ENCODE measurements around the gene SLC41A1.

SLC41A1 gene

DNA sequence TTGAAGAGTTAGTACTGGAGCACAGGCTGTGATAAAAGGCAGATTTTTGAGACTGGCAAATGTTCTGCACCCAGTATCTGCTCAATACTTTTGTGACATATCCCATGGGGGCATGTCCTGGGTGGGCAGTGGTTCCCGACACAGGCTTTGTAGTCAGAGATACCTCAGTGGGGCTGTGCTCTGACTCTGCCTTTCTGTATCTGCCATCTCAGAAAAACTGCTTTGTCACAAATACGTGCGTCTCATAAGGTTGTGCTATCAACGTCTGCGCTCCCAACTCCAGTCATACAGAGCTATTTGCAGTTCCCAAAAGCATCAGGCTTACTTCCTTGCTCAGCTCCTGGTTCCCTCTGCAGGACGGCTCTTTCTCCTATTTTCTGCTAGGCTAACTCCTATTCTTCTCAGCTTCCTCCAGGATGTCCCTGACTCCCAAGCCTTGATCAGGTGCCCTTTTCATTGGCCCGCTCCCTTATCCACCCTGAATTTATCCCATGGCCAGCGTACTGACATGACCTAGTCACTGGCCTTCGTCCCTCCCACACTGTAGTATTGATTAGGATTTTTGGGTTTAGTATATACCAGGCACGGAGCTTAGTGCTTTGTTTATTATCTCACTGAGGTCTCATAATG is 25.6 kb downstream of the SLC41A1 start:
- no peak for DNase-seq (ENCODE audit: low spot score)

- no peak for DNase-seq (ENCODE audit: low spot score)
Measured at GRCh38 chr1:205786601-205787000, 26.4 kb downstream of the SLC41A1 start.

DNA sequence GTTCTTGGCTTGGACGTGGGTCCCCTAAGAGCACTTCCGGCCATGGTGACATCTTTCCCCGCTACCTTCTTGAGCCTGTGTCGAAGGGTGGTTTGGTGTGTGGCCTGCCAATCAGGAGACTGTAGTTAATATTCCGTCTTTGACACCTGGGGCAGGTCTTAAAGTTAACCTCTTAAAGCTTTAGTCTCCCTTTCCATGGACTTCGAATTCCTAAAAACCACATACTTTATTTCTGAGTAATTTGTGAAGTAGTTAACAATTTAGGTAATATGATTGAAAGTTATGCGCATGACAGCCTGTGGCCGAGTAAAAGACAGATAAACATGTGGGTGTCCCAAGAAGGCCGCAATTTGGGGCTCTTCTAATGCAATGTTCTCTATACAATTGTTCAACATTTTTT is 27.6 kb downstream of the SLC41A1 start:
- DNase-seq (ENCODE audit: low spot score): no peak

DNA sequence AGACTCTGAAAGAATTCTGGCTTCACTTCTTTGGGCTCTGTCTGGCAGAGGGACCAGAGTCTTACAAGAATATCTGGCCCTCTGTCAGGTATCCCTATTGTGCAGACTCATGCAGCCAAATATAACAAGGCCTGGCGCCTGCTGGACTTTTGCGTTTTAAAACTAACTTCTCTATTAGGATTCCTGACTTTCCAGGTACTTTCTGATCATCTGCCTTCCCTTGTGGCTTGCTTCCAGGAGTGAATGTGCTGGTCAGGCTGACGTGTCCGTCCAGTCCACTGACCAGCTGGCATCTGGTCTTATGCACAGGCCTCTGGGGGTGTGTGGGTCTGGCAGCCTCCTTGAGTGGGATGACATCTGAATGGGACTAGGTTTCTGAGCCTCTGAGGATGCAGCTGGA is 29.1 kb downstream of the SLC41A1 start:
- DNase-seq (ENCODE audit: low spot score): no peak

GRCh38 chr1:205783433-205783795 is 29.6 kb downstream of the SLC41A1 start:
- DNase-seq (ENCODE audit: low spot score): no peak

DNA sequence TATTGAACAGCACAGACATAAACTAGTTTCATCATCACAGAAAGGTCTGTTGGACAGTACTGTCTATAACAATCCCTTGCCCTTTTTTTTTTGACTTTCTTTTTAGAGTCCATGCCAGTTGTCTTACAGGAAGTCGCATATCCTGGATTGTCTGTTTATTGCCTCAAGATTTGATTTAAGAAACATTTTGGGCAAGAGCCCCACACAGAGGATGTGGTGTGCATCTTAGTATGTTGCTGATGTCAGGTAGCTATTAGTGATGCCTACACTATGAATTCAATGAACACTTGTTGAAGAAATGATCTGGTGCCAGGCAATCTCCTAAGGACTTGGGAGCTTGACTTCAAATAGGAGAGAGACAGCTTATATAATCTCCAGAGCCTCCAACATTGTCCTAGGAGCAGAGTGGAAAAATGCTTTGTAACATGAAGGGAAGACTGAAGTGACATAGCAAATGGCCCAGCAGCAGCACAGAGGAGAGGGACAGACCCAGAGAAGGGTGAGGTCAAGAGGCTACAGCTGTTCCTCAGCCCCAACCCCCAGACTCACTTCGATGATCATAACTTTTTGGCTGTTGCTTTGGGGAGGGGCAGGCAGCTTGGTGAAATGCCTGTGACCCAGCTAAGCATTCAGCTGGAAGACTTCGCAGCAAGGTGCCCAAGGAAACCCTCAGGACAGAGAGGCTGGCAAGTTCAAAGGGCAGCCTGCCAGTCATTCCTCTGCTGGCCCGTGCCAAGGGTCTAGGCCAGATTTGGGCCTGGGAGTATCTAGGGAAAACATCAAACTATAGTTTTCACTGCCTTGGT is 30.2 kb downstream of the SLC41A1 start:
- DNase-seq (ENCODE audit: low spot score): no peak

- no peak for DNase-seq (ENCODE audit: low spot score)
Measured at GRCh38 chr1:205780335-205780734, 32.7 kb downstream of the SLC41A1 start.

GRCh38 chr1:205777994-205778393 is 35.0 kb downstream of the SLC41A1 start:
- no peak for DNase-seq (ENCODE audit: low spot score)

GRCh38 chr1:205775717-205776056 is 37.3 kb downstream of the SLC41A1 start:
- DNase-seq (ENCODE audit: low spot score): peak; percentile 18

DNA sequence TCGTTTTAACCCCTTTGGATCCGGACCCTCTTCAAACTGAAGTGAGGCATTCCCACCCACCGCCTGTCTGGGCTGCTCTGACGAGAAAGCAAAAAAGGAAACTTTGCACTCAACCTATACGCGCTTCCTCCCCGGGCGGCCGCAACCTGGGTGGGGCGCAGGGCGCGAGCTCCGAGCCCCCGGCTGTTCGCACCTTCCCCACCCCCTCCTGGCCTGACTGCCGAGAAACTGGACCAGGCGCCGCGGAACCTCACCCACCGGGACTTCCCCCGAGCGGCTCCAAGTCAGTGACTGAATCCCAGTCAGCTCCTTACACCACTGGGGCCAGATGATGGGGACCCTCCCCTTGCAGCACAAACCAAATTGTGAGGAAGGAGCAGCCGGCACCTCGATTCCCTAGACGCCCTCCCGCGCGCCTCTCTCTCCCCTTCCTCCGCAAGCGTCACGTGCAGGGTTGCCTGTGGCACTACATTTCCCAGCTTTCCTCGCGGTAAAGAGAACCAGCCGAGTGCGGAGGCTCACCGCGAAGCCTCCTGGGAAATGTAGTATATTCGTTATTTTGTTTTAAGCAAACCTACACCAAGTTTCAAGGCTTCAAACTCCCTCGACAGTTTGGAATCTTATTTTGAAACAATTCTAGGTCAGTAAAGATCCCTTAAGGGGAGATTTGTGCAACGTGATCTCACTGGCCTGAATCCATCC is 37.8 kb downstream of the SLC41A1 start, which contains the start of gene RAB29:
Gene RAB29 (minus strand): TSS at position 468 of the 702 bp plus-strand sequence. CDS start 526 bp downstream, outside the sequence.
- DNase-seq (ENCODE audit: low spot score): peak; percentile 73

- DNase-seq (ENCODE audit: low spot score): no peak
Measured at GRCh38 chr1:205774198-205775014, 38.6 kb downstream of the SLC41A1 start.

GRCh38 chr1:205772607-205773032 is 40.4 kb downstream of the SLC41A1 start:
- DNase-seq (ENCODE audit: low spot score): no peak

- DNase-seq (ENCODE audit: low spot score): no peak
Measured at GRCh38 chr1:205770618-205771017, 42.4 kb downstream of the SLC41A1 start.

DNA sequence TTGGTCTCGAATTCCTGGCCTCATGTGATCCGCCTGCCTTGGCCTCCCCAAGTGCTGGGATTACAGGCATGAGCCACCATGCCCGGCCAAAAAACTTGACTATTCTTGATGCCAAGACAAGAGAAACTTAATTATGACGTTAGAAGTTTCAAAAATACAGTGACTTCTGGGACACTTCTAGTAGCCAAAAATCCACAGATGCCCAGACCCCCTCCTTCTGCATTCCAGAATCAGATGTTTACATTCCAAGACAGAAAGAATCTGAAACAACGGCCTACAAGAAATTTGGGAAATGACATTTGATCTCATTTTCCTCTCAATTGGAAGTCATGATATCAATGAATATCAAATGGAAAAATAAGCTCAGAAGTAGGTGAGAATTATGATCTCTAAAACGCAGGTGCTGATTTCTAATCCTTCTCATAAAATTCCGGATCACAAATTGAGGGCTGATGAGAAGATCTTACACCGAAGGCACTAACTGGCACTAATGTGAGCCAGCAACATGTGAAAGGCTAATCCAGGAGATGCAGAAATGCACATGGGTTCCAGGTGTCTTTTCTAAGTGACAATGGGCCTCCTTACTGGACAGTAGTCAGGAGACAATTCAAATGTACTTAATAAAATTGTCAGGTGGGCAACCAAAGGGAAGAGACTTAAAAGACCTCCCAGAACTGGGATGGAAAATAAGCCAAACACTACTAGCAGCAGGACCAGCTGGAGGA is 43.2 kb downstream of the SLC41A1 start:
- DNase-seq (ENCODE audit: low spot score): peak; percentile 60

DNA sequence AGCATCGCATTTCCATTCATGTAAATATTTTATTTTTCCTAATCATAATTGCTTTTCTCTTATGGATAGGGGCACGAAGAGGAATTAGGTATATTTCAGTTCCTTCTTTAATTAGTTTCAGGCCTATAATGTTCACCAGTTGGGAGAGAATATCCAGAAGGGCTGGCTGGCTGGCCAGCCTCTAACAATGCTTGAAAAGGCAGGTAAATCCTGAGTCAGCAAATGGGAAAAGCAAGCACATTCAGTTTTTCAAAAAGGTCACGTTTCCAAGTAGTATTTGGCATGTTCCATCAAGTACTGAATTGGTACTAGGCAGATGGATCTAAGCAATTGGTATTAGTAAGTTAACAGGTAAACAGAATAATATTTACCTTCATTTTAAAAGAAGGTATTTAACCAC is 45.8 kb downstream of the SLC41A1 start:
- DNase-seq (ENCODE audit: low spot score): no peak

GRCh38 chr1:205766570-205766969 is 46.4 kb downstream of the SLC41A1 start:
- DNase-seq (ENCODE audit: low spot score): no peak

DNA sequence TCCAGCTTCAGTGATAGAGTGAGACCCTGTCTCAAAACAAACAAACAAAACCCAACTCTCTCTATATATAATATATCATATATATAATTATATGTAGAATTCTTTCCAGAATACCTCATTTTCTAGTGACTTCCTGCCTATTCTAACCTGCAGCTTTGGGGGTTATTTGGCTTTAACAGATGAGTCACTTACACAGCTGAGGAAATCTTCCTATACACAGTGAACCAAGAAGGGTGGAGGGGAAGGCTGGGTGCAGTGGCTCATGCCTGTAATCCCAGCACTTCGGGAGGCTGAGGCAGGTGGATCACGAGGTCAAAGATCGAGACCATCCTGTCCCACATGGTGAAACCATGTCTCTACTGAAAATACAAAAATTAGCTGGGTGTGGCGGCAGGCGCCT is 47.0 kb downstream of the SLC41A1 start:
- peak; percentile 20 for DNase-seq (ENCODE audit: low spot score)

DNA sequence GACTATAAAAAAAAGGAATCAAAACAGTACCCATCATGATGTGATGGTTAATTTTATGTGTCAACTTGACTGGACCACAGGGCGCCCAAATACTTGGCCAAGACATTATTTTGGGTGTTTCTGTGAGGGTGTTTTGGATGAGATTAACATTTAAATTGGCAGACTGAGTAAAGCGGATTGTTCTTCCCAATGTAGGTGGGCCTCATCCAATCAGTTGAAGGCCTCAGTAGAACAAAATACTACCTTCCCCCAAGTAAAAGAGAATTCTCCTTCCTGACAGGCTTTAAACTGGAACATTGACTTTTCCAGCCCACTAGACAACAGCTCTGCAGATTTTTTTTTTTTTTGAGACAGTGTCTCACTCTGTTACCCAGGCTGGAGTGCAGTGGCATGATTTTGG is 48.4 kb downstream of the SLC41A1 start:
- no peak for DNase-seq (ENCODE audit: low spot score)

GRCh38 chr1:205763980-205764379 is 49.0 kb downstream of the SLC41A1 start:
- DNase-seq (ENCODE audit: low spot score): no peak

DNA sequence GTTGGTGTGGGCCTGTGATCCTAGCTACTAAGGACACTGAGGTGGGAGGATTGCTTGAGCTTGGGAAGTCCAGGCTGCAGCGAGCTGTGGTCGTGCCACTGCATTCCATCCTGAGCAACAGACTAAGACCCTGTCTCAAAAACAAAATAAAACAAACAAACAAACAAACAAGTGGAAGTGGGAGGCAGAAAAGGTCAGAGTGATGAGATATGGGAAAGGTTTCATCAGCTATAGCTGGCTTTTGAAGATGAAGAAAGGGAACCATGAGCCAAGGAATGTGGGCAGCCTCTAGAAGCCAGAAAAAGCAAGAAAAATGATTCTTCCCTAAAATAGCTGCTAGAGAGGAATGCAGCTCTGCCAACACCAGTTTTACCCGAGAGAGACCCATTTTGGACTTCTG is 52.4 kb downstream of the SLC41A1 start:
- no peak for DNase-seq (ENCODE audit: low spot score)

DNA sequence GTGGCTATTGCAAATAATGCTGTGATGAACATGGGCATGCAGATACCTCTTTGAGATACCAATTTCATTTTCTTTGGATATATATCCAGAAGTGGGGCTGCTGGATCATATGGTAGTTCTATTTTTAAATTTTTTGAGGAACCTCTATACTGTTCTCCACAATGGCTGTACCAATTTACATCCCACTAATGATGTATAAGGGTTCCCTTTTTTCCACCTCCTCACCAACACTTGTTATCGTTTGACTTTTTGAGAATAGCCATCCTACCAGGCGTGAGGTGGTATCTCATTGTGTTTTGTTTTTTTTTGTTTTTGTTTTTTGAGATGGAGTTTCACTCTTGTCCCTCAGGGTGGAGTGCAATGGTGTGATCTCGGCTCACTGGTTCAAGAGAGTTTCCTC is 56.4 kb downstream of the SLC41A1 start:
- no peak for DNase-seq (ENCODE audit: low spot score)

GRCh38 chr1:205754857-205755256 is 58.1 kb downstream of the SLC41A1 start:
- no peak for DNase-seq (ENCODE audit: low spot score)
